GM23338 (cell line): ENCODE results near the gene SLC25A20.

Source experiments
- CTCF ChIP-seq, 2 experiments: fragments of 200-600 bp in 1 of 2; sonication (generic) in 1 of 2; conservative IDR thresholded peaks; 2 replicates each; pipeline versions ENCODE4 v1.5.1 to v1.6.1; 2016 to 2017; ENCODE audit warnings: antibody characterized with exemption in 2 of 2, low read depth in 2 of 2, mild to moderate bottlenecking in 2 of 2, moderate library complexity in 1 of 2
- EZH2 ChIP-seq: fragments of 200-600 bp; sonication (generic); IDR thresholded peaks from one replicate; pipeline ENCODE4 v1.8.0; 2017; ENCODE audit warnings: antibody characterized with exemption, mild to moderate bottlenecking, low read depth; ENCODE audit not compliant: unreplicated experiment
- POLR2AphosphoS5 ChIP-seq: IDR thresholded peaks from 2 replicates; pipeline ENCODE4 v1.6.1; 2016; ENCODE audit warnings: antibody characterized with exemption, low read depth

GRCh38 chr3:48928679-48929078 is 30.0 kb upstream of the SLC25A20 start:
- TF ChIP-seq CTCF (conservative IDR thresholded peaks at IDR 0.05; ENCODE audit: low read depth in 2 of 2) (no peak), POLR2AphosphoS5 (no peak), EZH2 (no peak)
